ENCODE data around the gene CHST1. TPM values are rescaled to one million over a fixed set of nuclear protein-coding genes. Genes with fewer than 3 reads are reported as not detected.

Gene CHST1
- total and polyA plus RNA-seq, 2 experiments from 2014 or later, result 0.84 to 2.7 TPM

- TF ChIP-seq ZNF462 (CRISPR knock-in tag; IDR thresholded peaks at IDR 0.05), result no peak
Observed at GRCh38 chr11:45647786-45648185, 17.6 kb downstream of the CHST1 start (continued).

- no peak overlapping the region for H3K27ac Mint-ChIP-seq
- Histone ChIP-seq H3K27me3 (ENCODE audit: insufficient read depth) (no peaks in the 10 kb centered on the region), H4K20me1 (replicated peaks; ENCODE audit: insufficient read depth) (no peaks in the 10 kb centered on the region), H3K9me2 (ENCODE audit: insufficient read depth) (peaks cover 10% of the 10 kb centered on the region; the same call in 1 of the 2 replicates), H3F3A (replicated peaks; ENCODE audit: low read depth) (no peaks in the 10 kb centered on the region), H3K4me1 (ENCODE audit: insufficient read depth) (no peaks in the 10 kb centered on the region), H3K4me3 (no peak overlapping the region), H3K36me3 (ENCODE audit: insufficient read depth) (no peaks in the 10 kb centered on the region), H3K27ac (ENCODE audit: low read depth) (no peak overlapping the region), H3K79me2 (replicated peaks; ENCODE audit: insufficient read depth) (no peaks in the 10 kb centered on the region), H3K4me2 (no peak overlapping the region), H2AFZ (no peak overlapping the region)
- no peak for DNase-seq (ENCODE audit: low spot score)
- no peak for ATAC-seq
- peaks cover 13% of the 10 kb centered on the region for H3K27me3 Mint-ChIP-seq (ENCODE audit: insufficient read depth, low read depth, poor library complexity)
- no peaks in the 10 kb centered on the region; the same call in 2 of the 3 replicates for H3K36me3 Mint-ChIP-seq (ENCODE audit: low read depth)
- H3K4me3 Mint-ChIP-seq, result no peak overlapping the region
- H3K4me1 Mint-ChIP-seq, result peaks cover 5% of the 10 kb centered on the region; the same call in 2 of the 3 replicates
- no peaks in the 10 kb centered on the region; the same call in 2 of the 3 replicates for H3K9me3 Mint-ChIP-seq
- no peak for TF ChIP-seq EZH2phosphoT487 (IDR thresholded peaks at IDR 0.05; ENCODE audit: unreplicated experiment)
- no peak for TF ChIP-seq CTCF (conservative IDR thresholded peaks at IDR 0.05; ENCODE audit: low read depth in 2 of 2)
- no peak for TF ChIP-seq ZNF462 (CRISPR knock-in tag; IDR thresholded peaks at IDR 0.05)
Observed at GRCh38 chr11:45647329-45647728, 18.1 kb downstream of the CHST1 start.

Data from GM23338 (cell line).